Effector CD8-positive, alpha-beta T cell (primary cell): Measurements from ENCODE around the gene ITGA5.

ENCODE experiments used
- DNase-seq: peaks from one replicate; lab custom pipeline; 2025; lab: John Stamatoyannopoulos, UW

The ITGA5 gene

GRCh38 chr12:54352891-54353874, 65.9 kb downstream of the ITGA5 start:
- no peak for DNase-seq

- DNase-seq, result no peak
Observed at GRCh38 chr12:54352022-54352531, 67.0 kb downstream of the ITGA5 start.

GRCh38 chr12:54351341-54351740, 67.7 kb downstream of the ITGA5 start:
- DNase-seq, result no peak

GRCh38 chr12:54350743-54351142, 68.3 kb downstream of the ITGA5 start:
- DNase-seq, result no peak

GRCh38 chr12:54349679-54350078, 69.4 kb downstream of the ITGA5 start:
- no peak for DNase-seq

- DNase-seq, result no peak
Observed at GRCh38 chr12:54349036-54349435, 70.0 kb downstream of the ITGA5 start.
